Measurements from ENCODE around the gene SCFD1.
"Not testable (repeated sequence)": the region's sequence is repeated elsewhere in the genome, so short reads cannot be mapped to it uniquely, and the experiment has no call there.

SCFD1 gene

GRCh38 chr14:30621940-30622830 lies at the start of gene SCFD1:
Gene SCFD1, plus strand, starts transcription at chr14:30622319. Its CDS starts 20 bp downstream, at chr14:30622339.
- DNase-seq = peak; percentile 80

GRCh38 chr14:30572771-30573170 lies 49.3 kb upstream of the SCFD1 start:
- no peak for DNase-seq

- no peak for DNase-seq
Measured at GRCh38 chr14:30573226-30573814, 48.8 kb upstream of the SCFD1 start.

GRCh38 chr14:30573966-30574365 lies 48.2 kb upstream of the SCFD1 start:
- no peak for DNase-seq

- DNase-seq = not testable (repeated sequence)
Measured at GRCh38 chr14:30574777-30575176, 47.3 kb upstream of the SCFD1 start.

GRCh38 chr14:30576333-30576732 lies 45.8 kb upstream of the SCFD1 start:
- not testable (repeated sequence) for DNase-seq

- DNase-seq = no peak
Measured at GRCh38 chr14:30580616-30581282, 41.4 kb upstream of the SCFD1 start.

GRCh38 chr14:30581283-30581625 lies 40.9 kb upstream of the SCFD1 start:
- no peak for DNase-seq

GRCh38 chr14:30582376-30582775 lies 39.7 kb upstream of the SCFD1 start:
- no peak for DNase-seq

GRCh38 chr14:30584058-30584630 lies 38.0 kb upstream of the SCFD1 start:
- no peak for DNase-seq

- no peak for DNase-seq
Measured at GRCh38 chr14:30585204-30585603, 36.9 kb upstream of the SCFD1 start.

GRCh38 chr14:30587141-30587540 lies 35.0 kb upstream of the SCFD1 start:
- DNase-seq = no peak

- no peak for DNase-seq
Measured at GRCh38 chr14:30588873-30589272, 33.2 kb upstream of the SCFD1 start.

- no peak for DNase-seq
Measured at GRCh38 chr14:30596935-30597334, 25.2 kb upstream of the SCFD1 start.

GRCh38 chr14:30597504-30597903 lies 24.6 kb upstream of the SCFD1 start:
- no peak for DNase-seq

- no peak for DNase-seq
Measured at GRCh38 chr14:30600922-30601918, 20.9 kb upstream of the SCFD1 start.

- DNase-seq = no peak
Measured at GRCh38 chr14:30603402-30603801, 18.7 kb upstream of the SCFD1 start.

GRCh38 chr14:30604696-30605095 lies 17.4 kb upstream of the SCFD1 start:
- not testable (repeated sequence) for DNase-seq

GRCh38 chr14:30607156-30607780 lies 14.9 kb upstream of the SCFD1 start:
- no peak for DNase-seq

GRCh38 chr14:30608533-30609006 lies 13.5 kb upstream of the SCFD1 start:
- DNase-seq = peak; percentile 82

- DNase-seq = peak; percentile 93
Measured at GRCh38 chr14:30610787-30611343, 11.3 kb upstream of the SCFD1 start.
